Islet of Langerhans (tissue), 1 donor: ENCODE results near the gene ZNF536.
"Not testable (repeated sequence)": the region's sequence is repeated elsewhere in the genome, so short reads cannot be mapped to it uniquely, and the experiment has no call there.

Experiments
- FAIRE-seq: peaks from one replicate; lab custom pipeline; 2011; peaks lifted over from hg19 to GRCh38; lab: Jason Lieb, UNC

Gene ZNF536

DNA sequence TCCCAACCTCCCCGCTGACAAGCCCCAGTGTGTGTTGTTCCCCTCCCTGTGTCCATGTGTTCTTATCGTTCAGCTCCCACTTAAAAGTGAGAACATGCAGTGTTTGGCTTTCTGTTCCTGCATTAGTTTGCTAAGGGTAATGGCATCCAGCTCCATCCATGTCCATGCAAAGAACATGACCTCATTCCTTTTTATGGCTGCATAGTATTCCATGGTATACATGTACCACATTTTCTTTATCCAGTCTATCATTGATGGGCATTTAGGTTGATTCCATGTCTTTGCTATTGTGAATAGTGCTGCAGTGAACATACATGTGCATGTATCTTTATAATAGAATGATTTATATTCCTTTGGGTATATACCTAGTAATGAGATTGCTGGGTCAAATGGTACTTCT lies 114.1 kb downstream of the ZNF536 start:
- not testable (repeated sequence) for FAIRE-seq

GRCh38 chr19:30487178-30487577 lies 115.0 kb downstream of the ZNF536 start:
- no peak for FAIRE-seq

DNA sequence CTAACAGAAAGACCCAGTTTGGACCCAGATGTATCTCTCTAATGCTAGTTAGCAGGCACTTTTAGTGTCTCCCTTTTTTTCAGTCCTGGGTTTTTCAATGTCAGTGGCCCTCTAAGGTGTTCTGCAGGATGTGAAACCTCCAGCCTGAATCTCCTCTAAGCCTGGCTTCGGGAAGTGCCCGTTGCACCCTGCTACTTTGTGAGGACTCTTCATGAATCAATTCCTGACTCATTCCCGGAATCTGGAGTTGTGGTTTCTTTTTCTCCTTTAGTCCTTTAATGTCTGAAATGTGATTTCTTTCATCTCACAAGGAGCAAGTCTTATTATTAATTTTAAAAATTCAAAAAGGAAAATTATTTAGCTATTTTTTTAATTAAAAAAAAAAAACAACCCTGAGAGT lies 116.0 kb downstream of the ZNF536 start:
- FAIRE-seq = no peak

GRCh38 chr19:30490760-30491159 lies 118.6 kb downstream of the ZNF536 start:
- no peak for FAIRE-seq

- FAIRE-seq = no peak
Observed at GRCh38 chr19:30492586-30493270, 120.5 kb downstream of the ZNF536 start.

GRCh38 chr19:30497034-30497433 lies 124.8 kb downstream of the ZNF536 start:
- FAIRE-seq = no peak

DNA sequence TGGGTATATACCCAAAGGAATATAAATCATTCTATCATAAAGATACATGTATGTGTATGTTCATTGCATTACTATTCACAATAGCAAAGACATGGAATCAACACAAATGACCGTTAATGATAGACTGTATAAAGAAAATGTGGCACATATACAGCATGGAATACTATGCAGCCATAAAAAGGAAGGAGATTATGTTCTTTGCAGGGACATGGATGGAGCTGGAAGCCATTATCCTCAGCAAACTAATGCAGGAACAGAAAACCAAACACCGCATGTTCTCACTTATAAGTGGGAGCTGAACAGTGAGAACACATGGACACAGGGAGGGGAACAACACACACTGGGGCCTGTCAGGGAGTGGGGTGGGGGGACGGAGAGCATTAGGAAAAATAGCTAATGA lies 125.9 kb downstream of the ZNF536 start:
- FAIRE-seq = not testable (repeated sequence)

GRCh38 chr19:30498707-30499106 lies 126.5 kb downstream of the ZNF536 start:
- FAIRE-seq = no peak

DNA sequence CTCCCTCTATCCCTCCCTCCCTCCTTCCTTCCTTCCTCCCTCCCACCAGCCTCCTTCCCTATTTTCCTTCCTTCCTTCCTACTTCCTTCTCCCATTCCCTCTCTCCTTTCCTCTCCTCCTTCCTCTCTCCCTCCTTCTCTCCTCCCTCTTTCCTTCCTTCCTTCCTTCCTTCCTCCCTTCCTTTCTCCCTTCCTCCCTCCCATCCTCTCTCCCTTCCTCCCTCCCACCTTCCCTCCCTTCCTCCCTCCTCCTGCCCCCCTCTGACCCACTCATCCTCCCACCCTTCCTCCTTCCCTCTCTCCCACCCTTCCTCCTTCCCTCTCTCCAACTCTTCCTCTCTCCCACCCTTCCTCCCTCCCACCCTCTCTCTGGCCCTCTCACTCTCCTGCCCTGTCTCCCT lies 132.1 kb downstream of the ZNF536 start:
- FAIRE-seq = no peak

- no peak for FAIRE-seq
Observed at GRCh38 chr19:30512176-30513081, 140.2 kb downstream of the ZNF536 start.

- FAIRE-seq = no peak
Observed at GRCh38 chr19:30513082-30513411, 140.9 kb downstream of the ZNF536 start.

- FAIRE-seq = no peak
Observed at GRCh38 chr19:30516111-30516510, 143.9 kb downstream of the ZNF536 start.

DNA sequence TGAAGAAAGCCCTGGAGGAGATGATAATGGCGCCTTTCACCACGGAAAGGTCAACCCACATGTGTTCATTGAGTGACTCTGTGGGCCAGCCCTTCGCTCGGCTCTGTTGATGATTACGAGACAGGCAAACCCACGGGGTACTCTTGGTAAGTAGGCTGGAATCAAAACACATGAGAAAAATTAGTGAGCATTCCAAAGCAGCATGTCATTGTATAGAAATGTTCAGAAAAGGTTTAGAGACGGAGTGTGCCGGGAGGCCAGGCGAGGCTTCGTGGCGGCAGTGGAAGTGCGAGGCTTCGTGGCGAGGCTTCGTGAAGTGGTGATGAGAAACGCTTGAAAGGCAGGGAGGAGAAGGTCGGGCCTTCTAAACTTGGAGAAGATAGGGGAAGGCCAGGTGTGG lies 144.3 kb downstream of the ZNF536 start:
- no peak for FAIRE-seq

GRCh38 chr19:30518965-30519606 lies 146.9 kb downstream of the ZNF536 start:
- no peak for FAIRE-seq

- FAIRE-seq = no peak
Observed at GRCh38 chr19:30519607-30520205, 147.5 kb downstream of the ZNF536 start.

GRCh38 chr19:30520735-30521479 lies 148.7 kb downstream of the ZNF536 start:
- FAIRE-seq = no peak

GRCh38 chr19:30521937-30522336 lies 149.8 kb downstream of the ZNF536 start:
- FAIRE-seq = no peak

- no peak for FAIRE-seq
Observed at GRCh38 chr19:30522341-30522740, 150.2 kb downstream of the ZNF536 start.

DNA sequence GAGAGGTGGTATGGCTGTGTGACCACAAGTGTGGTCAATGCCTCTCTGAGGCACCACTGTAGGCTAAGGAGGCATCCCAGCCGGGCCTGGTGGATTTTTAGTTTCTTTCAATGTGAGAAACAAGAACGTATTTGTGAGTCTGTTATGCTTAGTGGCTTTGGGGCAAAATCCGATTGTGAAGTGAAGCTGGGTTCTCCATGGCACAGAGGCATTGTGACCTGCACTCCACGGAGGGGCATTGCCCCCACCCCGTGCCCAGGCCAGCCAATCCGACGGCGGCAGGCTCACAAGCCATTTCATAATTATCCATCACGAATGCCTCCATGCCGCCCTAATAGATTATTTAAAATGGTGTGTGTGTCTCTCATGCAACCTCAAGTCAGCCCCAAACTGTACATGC lies 151.6 kb downstream of the ZNF536 start:
- FAIRE-seq = no peak

- FAIRE-seq = no peak
Observed at GRCh38 chr19:30525383-30525782, 153.2 kb downstream of the ZNF536 start.

DNA sequence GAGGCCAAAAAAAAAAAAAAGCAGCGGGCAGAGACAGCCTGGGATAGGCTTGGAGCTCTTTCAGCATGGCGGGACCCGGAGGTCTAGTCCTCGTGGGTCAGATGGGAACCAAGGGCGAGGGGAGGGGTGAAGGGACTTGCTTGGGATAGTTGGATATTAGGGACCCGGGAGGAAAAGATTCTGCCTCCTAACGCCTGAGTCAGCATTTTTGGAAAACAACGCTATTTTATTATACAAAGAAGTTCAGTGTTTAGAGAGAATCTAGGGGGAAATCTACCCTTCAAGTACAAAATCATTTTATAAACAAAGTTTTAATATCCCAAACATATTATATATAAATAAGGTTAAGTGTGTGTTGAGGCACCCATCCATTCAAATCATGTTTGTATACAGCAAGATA lies 156.7 kb downstream of the ZNF536 start:
- no peak for FAIRE-seq

GRCh38 chr19:30529876-30530275 lies 157.7 kb downstream of the ZNF536 start:
- no peak for FAIRE-seq
